ENCODE data around the gene TBC1D5. TPM values are rescaled to one million over a fixed set of nuclear protein-coding genes. Genes with fewer than 3 reads are reported as not detected.

The TBC1D5 gene
- total and polyA plus RNA-seq, 2 of the 8 experiments (the other 6 are each of a cell fraction or from before 2014, with no cell fraction given), result 11.0 to 22.9 TPM

- TF ChIP-seq BACH1 (IDR thresholded peaks at IDR 0.05; ENCODE audit: low read length) (no peak), SP1 (IDR thresholded peaks at IDR 0.05; ENCODE audit: low read depth, low read length) (no peak), ZNF274 (IDR thresholded peaks at IDR 0.05; ENCODE audit: borderline replicate concordance, extremely low read depth, low read length) (no peak), SIRT6 (IDR thresholded peaks at IDR 0.05; ENCODE audit: low read length) (no peak), SIN3A (conservative IDR thresholded peaks at IDR 0.05 in 1 of 2, IDR thresholded peaks at IDR 0.05 in 1 of 2; ENCODE audit: low read depth in 1 of 2, low read length in 2 of 2) (no peak)
These were observed 442.0 kb downstream of the TBC1D5 start (continued) for GRCh38 chr3:17300441-17300840.
